Spinal cord (tissue), 10 donors: Measurements from ENCODE around the gene SOD1. TPM values are rescaled to one million over a fixed set of nuclear protein-coding genes. Genes with fewer than 3 reads are reported as not detected.

Experiments used
- DNase-seq, 6 donors: peaks; one replicate each; pipeline versions ENCODE4 v3.0.0 to v3.0.0-alpha.2; 2013 to 2015; ENCODE audit warnings: low spot score in 6 of 6, low read depth in 4 of 6
- H3K27ac ChIP-seq: one replicate; pipeline ENCODE4 v1.5.1; 2013; ENCODE audit warnings: low read depth, low read length, control low read depth
- H3K27me3 ChIP-seq: one replicate; pipeline ENCODE4 v1.6.1; 2013; ENCODE audit warnings: low read length; ENCODE audit not compliant: control insufficient read depth, insufficient read depth
- H3K36me3 ChIP-seq: one replicate; pipeline ENCODE4 v1.6.1; 2013; ENCODE audit warnings: low read length; ENCODE audit not compliant: control insufficient read depth, insufficient read depth
- H3K4me1 ChIP-seq: one replicate; pipeline ENCODE4 v1.6.1; 2013; ENCODE audit warnings: low read length; ENCODE audit not compliant: control insufficient read depth, insufficient read depth
- H3K4me3 ChIP-seq: one replicate; pipeline ENCODE4 v1.5.1; 2013; ENCODE audit warnings: low read depth, low read length, control low read depth
- H3K9me3 ChIP-seq: one replicate; pipeline ENCODE4 v1.6.1; 2013; ENCODE audit warnings: low read length; ENCODE audit not compliant: control insufficient read depth, insufficient read depth
- WGBS: methylation state at CpG from one replicate; pipeline ENCODE4 v1.1.5; 2013; ENCODE audit warnings: missing lambda C conversion rate; ENCODE audit not compliant: insufficient coverage; 5-methylcytosine and 5-hydroxymethylcytosine counted together
- polyA plus RNA-seq, 2 donors: library from polyadenylated mRNA; unstranded; fragments of 120-200 nt; gene quantifications; one replicate each; pipeline ENCODE4 v1.2.1, GENCODE V29; 2013; ENCODE audit not compliant: insufficient read length in 2 of 2
- total RNA-seq, 2 donors: library from RNA; depleted of rRNA in 1 of 2; stranded (reverse); fragments of 120-200 nt in 1 of 2; fragments of >200 nt in 1 of 2; gene quantifications; one replicate each; pipeline versions ENCODE4 v1.2.3 to v1.2.4, GENCODE V29; 2013 to 2014
- donor health status: healthy.

Gene SOD1
- total and polyA plus RNA-seq, 4 donors: 157 to 363 (median 339) TPM

GRCh38 chr21:31673321-31673912 is 13.9 kb downstream of the SOD1 start:
- WGBS: 100% methylated on average over 1 of the region's 3 CpGs
- no peaks in the 10 kb centered on the region for H3K27me3 ChIP-seq
- DNase-seq: no peak
- H3K27ac ChIP-seq: no peak overlapping the region
- H3K4me1 ChIP-seq: peaks cover 5% of the 10 kb centered on the region
- H3K4me3 ChIP-seq: no peak overlapping the region
- H3K36me3 ChIP-seq: peaks cover 10% of the 10 kb centered on the region
- H3K9me3 ChIP-seq: no peaks in the 10 kb centered on the region

- Histone ChIP-seq H3K36me3 (peaks cover 10% of the 10 kb centered on the region), H3K4me1 (peaks cover 5% of the 10 kb centered on the region), H3K27ac (no peak overlapping the region), H3K4me3 (no peak overlapping the region), H3K27me3 (no peaks in the 10 kb centered on the region), H3K9me3 (no peaks in the 10 kb centered on the region)
- no peak for DNase-seq
- WGBS: 86% methylated on average over 6 of the region's 7 CpGs
Measured at GRCh38 chr21:31675318-31675717, 15.8 kb downstream of the SOD1 start.

- H3K36me3 ChIP-seq: peaks cover 10% of the 10 kb centered on the region
- peaks cover 5% of the 10 kb centered on the region for H3K4me1 ChIP-seq
- no peaks in the 10 kb centered on the region for H3K9me3 ChIP-seq
- H3K4me3 ChIP-seq: no peak overlapping the region
- 100% methylated on average over 2 of the region's 2 CpGs for WGBS
- no peak for DNase-seq
- no peaks in the 10 kb centered on the region for H3K27me3 ChIP-seq
- no peak overlapping the region for H3K27ac ChIP-seq
Measured at GRCh38 chr21:31675960-31676359, 16.5 kb downstream of the SOD1 start.

GRCh38 chr21:31677047-31677446 is 17.6 kb downstream of the SOD1 start:
- Histone ChIP-seq H3K9me3 (no peaks in the 10 kb centered on the region), H3K4me1 (peaks cover 1% of the 10 kb centered on the region), H3K36me3 (peaks cover 3% of the 10 kb centered on the region), H3K27me3 (no peaks in the 10 kb centered on the region), H3K27ac (no peak overlapping the region), H3K4me3 (no peak overlapping the region)
- no peak for DNase-seq
- 96% methylated on average over 3 of the region's 3 CpGs for WGBS

GRCh38 chr21:31678478-31678877 is 19.0 kb downstream of the SOD1 start:
- H3K27ac ChIP-seq: no peak overlapping the region
- no peak overlapping the region for H3K4me3 ChIP-seq
- no peaks in the 10 kb centered on the region for H3K4me1 ChIP-seq
- peaks cover 2% of the 10 kb centered on the region for H3K36me3 ChIP-seq
- no peak for DNase-seq
- no peaks in the 10 kb centered on the region for H3K9me3 ChIP-seq
- WGBS: no CpG with 5 or more reads among the region's 2 CpGs
- no peaks in the 10 kb centered on the region for H3K27me3 ChIP-seq

- peaks cover 13% of the 10 kb centered on the region for H3K36me3 ChIP-seq
- H3K4me1 ChIP-seq: no peaks in the 10 kb centered on the region
- no peak overlapping the region for H3K4me3 ChIP-seq
- H3K9me3 ChIP-seq: no peaks in the 10 kb centered on the region
- no peak for DNase-seq
- H3K27ac ChIP-seq: no peak overlapping the region
- no peaks in the 10 kb centered on the region for H3K27me3 ChIP-seq
Measured at GRCh38 chr21:31682620-31683019, 23.1 kb downstream of the SOD1 start.

GRCh38 chr21:31683029-31683428 is 23.5 kb downstream of the SOD1 start:
- no peak overlapping the region for H3K27ac ChIP-seq
- peaks cover 17% of the 10 kb centered on the region for H3K36me3 ChIP-seq
- H3K9me3 ChIP-seq: no peaks in the 10 kb centered on the region
- no CpG with 5 or more reads among the region's 5 CpGs for WGBS
- no peaks in the 10 kb centered on the region for H3K4me1 ChIP-seq
- no peak for DNase-seq
- H3K4me3 ChIP-seq: no peak overlapping the region
- no peaks in the 10 kb centered on the region for H3K27me3 ChIP-seq

- no peaks in the 10 kb centered on the region for H3K27me3 ChIP-seq
- no peaks in the 10 kb centered on the region for H3K4me1 ChIP-seq
- H3K4me3 ChIP-seq: no peak overlapping the region
- H3K9me3 ChIP-seq: no peaks in the 10 kb centered on the region
- no peak for DNase-seq
- H3K36me3 ChIP-seq: peaks cover 29% of the 10 kb centered on the region
- no peak overlapping the region for H3K27ac ChIP-seq
- WGBS: 92% methylated on average over 2 of the region's 7 CpGs
Measured at GRCh38 chr21:31684918-31685317, 25.4 kb downstream of the SOD1 start.

- Histone ChIP-seq H3K4me3 (no peak overlapping the region), H3K36me3 (peaks cover 33% of the 10 kb centered on the region), H3K27me3 (no peaks in the 10 kb centered on the region), H3K27ac (no peak overlapping the region), H3K9me3 (no peaks in the 10 kb centered on the region), H3K4me1 (no peaks in the 10 kb centered on the region)
- 84% methylated on average over 3 of the region's 7 CpGs for WGBS
- DNase-seq: peak in 3 of 6 donors; percentile 13 to 45 (median 36)
Measured at GRCh38 chr21:31686272-31686915, 26.9 kb downstream of the SOD1 start.

- Histone ChIP-seq H3K27ac (no peak overlapping the region), H3K36me3 (peaks cover 32% of the 10 kb centered on the region), H3K4me1 (no peaks in the 10 kb centered on the region), H3K4me3 (no peak overlapping the region), H3K27me3 (no peaks in the 10 kb centered on the region), H3K9me3 (no peaks in the 10 kb centered on the region)
- WGBS: no CpG with 5 or more reads among the region's 2 CpGs
- no peak for DNase-seq
Measured at GRCh38 chr21:31687108-31687507, 27.6 kb downstream of the SOD1 start.
